ENCODE measurements around the gene CTTNBP2NL.
"Not testable (repeated sequence)": the region's sequence is repeated elsewhere in the genome, so short reads cannot be mapped to it uniquely, and the experiment has no call there.

Gene CTTNBP2NL

GRCh38 chr1:112386731-112387346, 9.2 kb upstream of the CTTNBP2NL start:
- no peak for DNase-seq (ENCODE audit: low spot score)

GRCh38 chr1:112387807-112388206, 8.2 kb upstream of the CTTNBP2NL start:
- no peak for DNase-seq (ENCODE audit: low spot score)

GRCh38 chr1:112388436-112388835, 7.6 kb upstream of the CTTNBP2NL start:
- DNase-seq (ENCODE audit: low spot score) = no peak

- DNase-seq (ENCODE audit: low spot score) = no peak
Measured at GRCh38 chr1:112389689-112390088, 6.3 kb upstream of the CTTNBP2NL start.

- not testable (repeated sequence) for DNase-seq (ENCODE audit: low spot score)
Measured at GRCh38 chr1:112390335-112390734, 5.7 kb upstream of the CTTNBP2NL start.

- peak; percentile 87 for DNase-seq (ENCODE audit: low spot score)
Measured at GRCh38 chr1:112390775-112391602, 5.0 kb upstream of the CTTNBP2NL start.

- no peak for DNase-seq (ENCODE audit: low spot score)
Measured at GRCh38 chr1:112391603-112391940, 4.4 kb upstream of the CTTNBP2NL start.

- no peak for DNase-seq (ENCODE audit: low spot score)
Measured at GRCh38 chr1:112393631-112393974, 2.4 kb upstream of the CTTNBP2NL start.

- no peak for DNase-seq (ENCODE audit: low spot score)
Measured at GRCh38 chr1:112394743-112395062, 1.3 kb upstream of the CTTNBP2NL start.

GRCh38 chr1:112395256-112395820, 676 bp upstream of the CTTNBP2NL start:
- no peak for DNase-seq (ENCODE audit: low spot score)

GRCh38 chr1:112396653-112397471, 848 bp downstream of the CTTNBP2NL start:
- no peak for DNase-seq (ENCODE audit: low spot score)

GRCh38 chr1:112397841-112398240, 1.8 kb downstream of the CTTNBP2NL start:
- no peak for DNase-seq (ENCODE audit: low spot score)

- DNase-seq (ENCODE audit: low spot score) = no peak
Measured at GRCh38 chr1:112399456-112399855, 3.4 kb downstream of the CTTNBP2NL start.

- not testable (repeated sequence) for DNase-seq (ENCODE audit: low spot score)
Measured at GRCh38 chr1:112400706-112401105, 4.7 kb downstream of the CTTNBP2NL start.

- DNase-seq (ENCODE audit: low spot score) = no peak
Measured at GRCh38 chr1:112402682-112403643, 6.9 kb downstream of the CTTNBP2NL start.

- DNase-seq (ENCODE audit: low spot score) = no peak
Measured at GRCh38 chr1:112406771-112407170, 10.8 kb downstream of the CTTNBP2NL start.

- DNase-seq (ENCODE audit: low spot score) = no peak
Measured at GRCh38 chr1:112409414-112409813, 13.4 kb downstream of the CTTNBP2NL start.

GRCh38 chr1:112410673-112411072, 14.7 kb downstream of the CTTNBP2NL start:
- no peak for DNase-seq (ENCODE audit: low spot score)

GRCh38 chr1:112417271-112417670, 21.3 kb downstream of the CTTNBP2NL start:
- DNase-seq (ENCODE audit: low spot score) = no peak

- no peak for DNase-seq (ENCODE audit: low spot score)
Measured at GRCh38 chr1:112418099-112418892, 22.3 kb downstream of the CTTNBP2NL start.

- no peak for DNase-seq (ENCODE audit: low spot score)
Measured at GRCh38 chr1:112423207-112423606, 27.2 kb downstream of the CTTNBP2NL start.
